ENCODE data around the gene PTH1R. TPM values are rescaled to one million over a fixed set of nuclear protein-coding genes. Genes with fewer than 3 reads are reported as not detected.

Gene PTH1R
- total RNA-seq, 4 donors from 2014 or later = 1.8 to 5.4 (median 2.5) TPM

DNA sequence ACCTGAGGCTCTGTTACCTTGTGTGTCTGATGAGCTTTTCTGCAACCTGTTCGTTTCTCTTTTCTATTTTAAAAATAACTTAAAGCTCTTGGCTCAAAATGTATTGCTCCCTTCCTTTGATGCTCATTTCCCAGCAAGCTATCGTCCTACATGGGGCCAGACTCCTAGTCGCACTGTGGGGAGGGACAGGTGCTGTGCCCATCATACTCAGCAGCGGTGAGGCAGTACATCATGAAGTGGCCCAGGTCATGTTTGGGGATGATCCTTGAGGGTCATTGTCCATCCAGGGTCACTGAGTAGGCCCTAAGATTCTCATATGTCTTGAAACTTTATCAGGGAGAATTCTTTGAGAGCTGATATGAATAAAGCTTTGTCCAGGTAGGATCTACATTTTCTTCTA is 41.1 kb downstream of the PTH1R start:
- TF ChIP-seq POLR2A (IDR thresholded peaks at IDR 0.05) = no peak
- TF ChIP-seq, protein P1, sequence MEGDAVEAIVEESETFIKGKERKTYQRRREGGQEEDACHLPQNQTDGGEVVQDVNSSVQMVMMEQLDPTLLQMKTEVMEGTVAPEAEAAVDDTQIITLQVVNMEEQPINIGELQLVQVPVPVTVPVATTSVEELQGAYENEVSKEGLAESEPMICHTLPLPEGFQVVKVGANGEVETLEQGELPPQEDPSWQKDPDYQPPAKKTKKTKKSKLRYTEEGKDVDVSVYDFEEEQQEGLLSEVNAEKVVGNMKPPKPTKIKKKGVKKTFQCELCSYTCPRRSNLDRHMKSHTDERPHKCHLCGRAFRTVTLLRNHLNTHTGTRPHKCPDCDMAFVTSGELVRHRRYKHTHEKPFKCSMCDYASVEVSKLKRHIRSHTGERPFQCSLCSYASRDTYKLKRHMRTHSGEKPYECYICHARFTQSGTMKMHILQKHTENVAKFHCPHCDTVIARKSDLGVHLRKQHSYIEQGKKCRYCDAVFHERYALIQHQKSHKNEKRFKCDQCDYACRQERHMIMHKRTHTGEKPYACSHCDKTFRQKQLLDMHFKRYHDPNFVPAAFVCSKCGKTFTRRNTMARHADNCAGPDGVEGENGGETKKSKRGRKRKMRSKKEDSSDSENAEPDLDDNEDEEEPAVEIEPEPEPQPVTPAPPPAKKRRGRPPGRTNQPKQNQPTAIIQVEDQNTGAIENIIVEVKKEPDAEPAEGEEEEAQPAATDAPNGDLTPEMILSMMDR (IDR thresholded peaks at IDR 0.05) = no peak
- no peak overlapping the region for H3K4me3 ChIP-seq (ENCODE audit: low read depth, poor library complexity, severe bottlenecking)
- DNase-seq (ENCODE audit: low spot score in 2 of 2) = no peak
- 96 to 98% methylated on average over 4 of the region's 4 CpGs for WGBS, 2 donors
- intact Hi-C loops (cut with DNase I; ENCODE audit: low total_unique reads) = no loop called here

DNA sequence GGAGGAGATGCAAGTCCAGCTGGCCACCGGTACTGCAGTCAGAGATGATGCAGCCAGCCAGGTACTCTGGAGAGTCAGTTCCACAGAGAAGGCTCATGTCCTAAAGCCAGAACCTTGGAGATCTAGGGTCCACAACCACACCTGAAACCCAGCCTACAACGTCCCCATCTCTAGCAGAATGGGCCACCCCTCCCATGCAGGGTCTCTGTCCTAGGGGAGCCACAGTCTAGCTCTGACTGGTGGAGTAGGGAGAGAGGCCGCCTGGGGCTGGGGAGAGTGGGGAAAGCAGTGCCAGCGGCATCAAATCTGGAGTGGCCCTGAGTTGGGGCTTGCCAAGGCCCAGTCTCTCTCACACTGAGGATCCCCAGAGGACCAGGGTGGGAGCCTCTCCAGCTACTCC is 43.5 kb downstream of the PTH1R start:
- DNase-seq (ENCODE audit: low spot score in 2 of 2) = no peak
- intact Hi-C loops (cut with DNase I; ENCODE audit: low total_unique reads) = no loop called here
- H3K4me3 ChIP-seq (ENCODE audit: low read depth, poor library complexity, severe bottlenecking) = no peak overlapping the region
- TF ChIP-seq, protein P1 (IDR thresholded peaks at IDR 0.05) = no peak
- TF ChIP-seq POLR2A (IDR thresholded peaks at IDR 0.05) = no peak
- WGBS, 2 donors = 92 to 94% methylated on average over 2 to 4 of the region's 4 CpGs

DNA sequence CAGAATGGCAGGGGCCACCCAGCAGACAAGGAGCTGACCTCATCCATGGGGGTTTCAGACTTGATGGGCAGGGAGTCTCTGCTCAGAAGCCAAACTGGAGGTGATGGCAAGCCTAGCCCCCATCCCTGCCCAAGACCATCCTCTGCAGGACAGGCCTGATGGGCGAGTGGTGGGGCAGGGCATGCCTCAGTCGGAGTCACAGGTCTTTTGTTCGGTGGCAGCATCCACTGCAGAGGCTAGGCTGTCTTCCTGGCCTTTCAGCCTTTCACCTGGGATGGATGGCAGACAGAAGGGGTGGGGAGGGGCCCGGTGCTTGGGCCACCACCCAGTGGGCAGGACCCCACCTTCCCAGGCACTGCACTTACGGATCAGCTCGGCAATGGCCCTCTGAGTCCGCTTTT is 44.4 kb downstream of the PTH1R start:
- intact Hi-C loops (cut with DNase I; ENCODE audit: low total_unique reads) = no loop called here
- no peak overlapping the region for H3K4me3 ChIP-seq (ENCODE audit: low read depth, poor library complexity, severe bottlenecking)
- WGBS, 2 donors = 85 to 95% methylated on average over 4 to 7 of the region's 7 CpGs
- DNase-seq (ENCODE audit: low spot score in 2 of 2) = no peak
- TF ChIP-seq POLR2A (IDR thresholded peaks at IDR 0.05) = no peak
- TF ChIP-seq, protein P1 (IDR thresholded peaks at IDR 0.05) = no peak

DNA sequence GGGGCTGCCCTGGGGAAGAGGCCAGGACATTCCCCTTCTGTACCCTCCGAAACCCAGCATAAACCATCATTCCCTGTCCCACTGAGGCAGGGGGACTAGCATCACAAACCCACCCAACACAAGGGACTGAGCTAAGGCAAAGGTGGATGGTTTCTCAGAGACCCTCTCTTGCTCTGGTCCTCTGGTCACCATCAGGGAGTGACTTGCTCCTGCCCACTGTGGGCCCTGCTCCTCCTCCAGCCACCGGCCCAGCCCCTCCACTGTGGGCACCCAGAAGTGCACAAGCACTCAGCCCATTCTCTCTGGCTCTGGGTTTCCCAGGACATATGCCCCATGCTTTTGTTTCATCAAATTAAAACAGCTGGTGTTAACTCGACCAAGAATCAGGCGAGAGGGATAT is 44.9 kb downstream of the PTH1R start:
- TF ChIP-seq, protein P1 (IDR thresholded peaks at IDR 0.05) = no peak
- no peak for TF ChIP-seq POLR2A (IDR thresholded peaks at IDR 0.05)
- H3K4me3 ChIP-seq (ENCODE audit: low read depth, poor library complexity, severe bottlenecking) = no peak overlapping the region
- WGBS, 2 donors = 96% methylated on average over 4 of the region's 4 CpGs
- no peak for DNase-seq (ENCODE audit: low spot score in 2 of 2)
- intact Hi-C loops (cut with DNase I; ENCODE audit: low total_unique reads) = no loop called here

DNA sequence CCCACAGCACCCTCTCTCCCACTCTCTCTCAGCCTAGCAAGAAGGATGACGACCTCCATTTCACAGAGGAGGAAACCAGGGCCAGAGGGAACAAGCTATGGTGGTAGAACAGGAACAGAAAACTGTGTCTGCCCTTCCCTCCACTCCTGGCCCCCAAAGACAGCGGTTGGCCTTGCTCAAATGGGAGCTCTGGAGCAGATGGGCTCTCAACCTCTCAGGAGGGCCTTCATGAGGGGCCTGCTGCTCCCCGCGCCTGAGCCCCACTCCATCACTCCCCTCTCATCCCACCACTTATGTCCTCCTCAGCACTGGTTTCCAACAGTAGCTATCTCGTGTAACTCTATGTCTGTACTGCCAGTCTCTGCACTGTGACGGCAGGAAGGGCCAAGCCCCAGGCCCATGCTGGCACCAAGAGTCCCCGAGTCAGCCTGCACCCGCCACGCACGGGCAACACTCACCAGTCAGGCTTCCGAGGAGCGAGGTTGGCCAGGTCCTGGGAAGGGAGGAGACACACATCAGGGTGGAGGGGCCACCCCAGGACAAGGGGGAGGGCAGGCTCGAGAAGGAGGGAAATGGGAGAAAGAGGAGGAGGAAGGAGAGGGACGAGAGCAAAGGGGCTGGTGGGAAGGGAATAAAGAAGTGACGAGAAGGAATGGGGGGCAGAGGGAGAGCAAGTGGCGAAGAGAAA is 45.5 kb downstream of the PTH1R start:
- DNase-seq (ENCODE audit: low spot score in 2 of 2) = no peak
- WGBS, 2 donors = 83 to 93% methylated on average over 16 of the region's 16 CpGs
- intact Hi-C loops (cut with DNase I; ENCODE audit: low total_unique reads) = no loop called here
- H3K4me3 ChIP-seq (ENCODE audit: low read depth, poor library complexity, severe bottlenecking) = no peak overlapping the region
- TF ChIP-seq, protein P1 (IDR thresholded peaks at IDR 0.05) = no peak
- no peak for TF ChIP-seq POLR2A (IDR thresholded peaks at IDR 0.05)
